Loucy (cell line): ENCODE measurements around the gene SLC39A10.

Experiments
- H2AFZ ChIP-seq: fragments of 200-600 bp; sonication (generic); 2 replicates; pipeline ENCODE4 v1.6.0; 2016; ENCODE audit warnings: antibody characterized with exemption, mild to moderate bottlenecking, low read length, moderate library complexity
- H3F3A ChIP-seq: fragments of 200-600 bp; 2 replicates; pipeline ENCODE4 v1.6.0; 2016; ENCODE audit warnings: antibody characterized with exemption, low read depth, mild to moderate bottlenecking
- H3K27me3 ChIP-seq: fragments of 200-600 bp; sonication (generic); 2 replicates; pipeline ENCODE4 v1.6.1; 2014; ENCODE audit warnings: low read length, mild to moderate bottlenecking; ENCODE audit not compliant: insufficient read depth, poor library complexity, severe bottlenecking
- H3K36me3 ChIP-seq: fragments of 200-600 bp; sonication (generic); 2 replicates; pipeline ENCODE4 v1.6.1; 2016; ENCODE audit warnings: low read length; ENCODE audit not compliant: insufficient read depth
- H3K4me1 ChIP-seq: fragments of 200-600 bp; sonication (generic); 2 replicates; pipeline ENCODE4 v1.5.1; 2014; ENCODE audit warnings: low read length, mild to moderate bottlenecking; ENCODE audit not compliant: insufficient read depth, poor library complexity, severe bottlenecking
- H3K4me2 ChIP-seq: fragments of 200-600 bp; sonication (generic); 2 replicates; pipeline ENCODE4 v1.6.0; 2014; ENCODE audit warnings: antibody characterized with exemption, low read length, low read depth, mild to moderate bottlenecking; ENCODE audit not compliant: poor library complexity, severe bottlenecking
- H3K4me3 ChIP-seq: fragments of 200-600 bp; sonication (generic); 2 replicates; pipeline ENCODE4 v1.5.1; 2014; ENCODE audit warnings: low read length, mild to moderate bottlenecking, mixed read lengths; ENCODE audit not compliant: poor library complexity, severe bottlenecking
- H3K79me2 ChIP-seq: fragments of 200-600 bp; sonication (generic); 2 replicates; pipeline ENCODE4 v1.6.1; 2014; ENCODE audit warnings: low read length; ENCODE audit not compliant: insufficient read depth
- H3K9ac ChIP-seq: fragments of 200-600 bp; sonication (generic); 2 replicates; pipeline ENCODE4 v1.6.0; 2014; ENCODE audit warnings: mild to moderate bottlenecking, low read depth, low read length, moderate library complexity; ENCODE audit not compliant: poor library complexity, severe bottlenecking
- H3K9me2 ChIP-seq: fragments of 200-600 bp; sonication (generic); replicated peaks from 2 replicates; pipeline ENCODE4 v1.6.1; 2016; ENCODE audit warnings: low read depth, low read length, mixed read lengths
- H3K9me3 ChIP-seq: fragments of 200-600 bp; sonication (generic); 2 replicates; pipeline ENCODE4 v1.6.1; 2014; ENCODE audit warnings: mild to moderate bottlenecking, antibody characterized with exemption, low read length, low read depth; ENCODE audit not compliant: insufficient read depth
- H4K20me1 ChIP-seq: fragments of 200-600 bp; sonication (generic); 2 replicates; pipeline ENCODE4 v1.6.0; 2014; ENCODE audit warnings: antibody characterized with exemption, low read length, mild to moderate bottlenecking; ENCODE audit not compliant: insufficient read depth, poor library complexity, severe bottlenecking
- EZH2phosphoT487 ChIP-seq: fragments of 200-600 bp; IDR thresholded peaks from 2 replicates; pipeline ENCODE4 v1.6.1; 2018; ENCODE audit warnings: antibody characterized with exemption, mild to moderate bottlenecking, moderate library complexity, borderline replicate concordance
- TF ChIP-seq, protein P1 (sequence below): fragments of 200-600 bp; sonication (generic); conservative IDR thresholded peaks from 2 replicates; pipeline ENCODE4 v1.5.1; 2014; ENCODE audit warnings: mild to moderate bottlenecking, antibody characterized with exemption, low read length

Gene SLC39A10

DNA sequence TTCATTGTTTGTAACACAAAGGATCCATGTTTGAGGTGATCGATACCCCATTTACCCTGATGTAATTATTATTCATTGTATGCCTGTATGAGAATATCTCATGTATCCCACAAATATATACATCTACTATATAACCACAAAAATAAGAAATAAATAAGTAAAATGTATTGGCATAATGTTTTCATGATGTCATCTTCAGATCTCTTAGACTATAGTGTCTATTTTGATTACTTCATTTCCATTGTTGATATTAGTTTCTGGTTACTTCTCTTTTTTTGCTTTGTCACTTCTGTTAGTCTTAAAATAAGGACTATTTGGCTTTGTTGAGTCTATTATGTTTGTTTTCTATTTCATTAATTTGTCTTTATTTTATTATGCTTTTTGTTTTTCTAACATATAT, 109.7 kb downstream of the SLC39A10 start:
- no peaks in the 10 kb centered on the region for H3K4me1 ChIP-seq
- no peaks in the 10 kb centered on the region for H3K9me2 ChIP-seq
- H3K9me3 ChIP-seq: no peaks in the 10 kb centered on the region
- H2AFZ ChIP-seq: no peak overlapping the region
- no peak overlapping the region for H3K9ac ChIP-seq
- TF ChIP-seq, protein P1, sequence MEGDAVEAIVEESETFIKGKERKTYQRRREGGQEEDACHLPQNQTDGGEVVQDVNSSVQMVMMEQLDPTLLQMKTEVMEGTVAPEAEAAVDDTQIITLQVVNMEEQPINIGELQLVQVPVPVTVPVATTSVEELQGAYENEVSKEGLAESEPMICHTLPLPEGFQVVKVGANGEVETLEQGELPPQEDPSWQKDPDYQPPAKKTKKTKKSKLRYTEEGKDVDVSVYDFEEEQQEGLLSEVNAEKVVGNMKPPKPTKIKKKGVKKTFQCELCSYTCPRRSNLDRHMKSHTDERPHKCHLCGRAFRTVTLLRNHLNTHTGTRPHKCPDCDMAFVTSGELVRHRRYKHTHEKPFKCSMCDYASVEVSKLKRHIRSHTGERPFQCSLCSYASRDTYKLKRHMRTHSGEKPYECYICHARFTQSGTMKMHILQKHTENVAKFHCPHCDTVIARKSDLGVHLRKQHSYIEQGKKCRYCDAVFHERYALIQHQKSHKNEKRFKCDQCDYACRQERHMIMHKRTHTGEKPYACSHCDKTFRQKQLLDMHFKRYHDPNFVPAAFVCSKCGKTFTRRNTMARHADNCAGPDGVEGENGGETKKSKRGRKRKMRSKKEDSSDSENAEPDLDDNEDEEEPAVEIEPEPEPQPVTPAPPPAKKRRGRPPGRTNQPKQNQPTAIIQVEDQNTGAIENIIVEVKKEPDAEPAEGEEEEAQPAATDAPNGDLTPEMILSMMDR: no peak
- TF ChIP-seq EZH2phosphoT487: no peak
- no peaks in the 10 kb centered on the region for H3K36me3 ChIP-seq
- no peak overlapping the region for H3K4me2 ChIP-seq
- no peak overlapping the region for H3K4me3 ChIP-seq
- H3F3A ChIP-seq: no peaks in the 10 kb centered on the region
- no peaks in the 10 kb centered on the region for H4K20me1 ChIP-seq
- no peaks in the 10 kb centered on the region for H3K27me3 ChIP-seq
- no peaks in the 10 kb centered on the region for H3K79me2 ChIP-seq

DNA sequence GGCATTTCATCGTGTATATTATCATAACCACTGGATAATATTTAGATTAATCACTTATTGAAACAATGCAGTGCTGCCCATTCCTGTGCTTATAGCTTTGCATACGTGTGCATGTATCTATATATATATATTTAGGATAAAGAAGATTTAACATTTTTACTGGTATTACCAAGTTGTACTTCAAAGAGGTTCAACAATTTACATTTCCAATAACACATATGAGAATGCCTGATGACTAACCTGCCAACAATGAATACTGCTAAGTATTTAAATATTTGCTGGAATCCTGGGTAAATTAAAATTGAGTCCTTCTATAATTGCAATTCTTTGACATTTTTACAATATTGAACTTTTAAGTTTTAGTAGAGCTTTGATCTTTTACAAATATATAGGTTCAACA, 111.4 kb downstream of the SLC39A10 start:
- H3K4me3 ChIP-seq: no peak overlapping the region
- H3K79me2 ChIP-seq: no peaks in the 10 kb centered on the region
- no peaks in the 10 kb centered on the region for H4K20me1 ChIP-seq
- H2AFZ ChIP-seq: no peak overlapping the region
- no peaks in the 10 kb centered on the region for H3K9me3 ChIP-seq
- H3K9ac ChIP-seq: no peak overlapping the region
- no peaks in the 10 kb centered on the region for H3K36me3 ChIP-seq
- no peaks in the 10 kb centered on the region for H3F3A ChIP-seq
- H3K9me2 ChIP-seq: no peaks in the 10 kb centered on the region
- H3K27me3 ChIP-seq: no peaks in the 10 kb centered on the region
- H3K4me2 ChIP-seq: no peak overlapping the region
- TF ChIP-seq, protein P1: no peak
- TF ChIP-seq EZH2phosphoT487: no peak
- no peaks in the 10 kb centered on the region for H3K4me1 ChIP-seq

DNA sequence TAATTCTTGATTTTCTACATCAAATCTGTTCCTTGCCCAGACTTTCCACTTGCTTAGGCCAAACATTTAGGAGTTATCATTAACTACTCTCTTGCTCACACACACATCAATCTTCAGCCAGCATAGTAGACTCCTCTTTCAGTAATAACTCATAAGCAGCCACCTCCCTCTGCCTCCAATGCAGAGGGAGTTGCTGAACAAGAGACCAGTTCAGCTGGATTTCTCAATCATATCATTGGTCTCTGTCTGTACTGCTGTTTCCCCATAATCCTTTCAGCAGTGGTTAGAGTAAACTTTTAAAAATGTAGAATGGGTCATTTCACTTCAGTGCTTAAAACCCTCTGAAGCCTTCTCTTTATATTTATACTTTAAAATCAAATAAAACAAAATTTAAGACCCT, 112.9 kb downstream of the SLC39A10 start:
- no peaks in the 10 kb centered on the region for H3K9me3 ChIP-seq
- H3K9me2 ChIP-seq: no peaks in the 10 kb centered on the region
- no peaks in the 10 kb centered on the region for H3K4me1 ChIP-seq
- no peak overlapping the region for H3K4me3 ChIP-seq
- TF ChIP-seq EZH2phosphoT487: no peak
- TF ChIP-seq, protein P1: no peak
- H3K36me3 ChIP-seq: no peaks in the 10 kb centered on the region
- no peak overlapping the region for H3K4me2 ChIP-seq
- no peak overlapping the region for H3K9ac ChIP-seq
- H4K20me1 ChIP-seq: no peaks in the 10 kb centered on the region
- H2AFZ ChIP-seq: no peak overlapping the region
- H3F3A ChIP-seq: no peaks in the 10 kb centered on the region
- no peaks in the 10 kb centered on the region for H3K79me2 ChIP-seq
- no peaks in the 10 kb centered on the region for H3K27me3 ChIP-seq
